Left lung (tissue), 10 donors: ENCODE data around the gene NUBP2. TPM values are rescaled to one million over a fixed set of nuclear protein-coding genes. Genes with fewer than 3 reads are reported as not detected.

Experiments
- ATAC-seq: fragments of 200-7000 bp; cut with Tn5 transposase; one replicate; pipeline ENCODE4 v1.9.1; 2020; ENCODE audit warnings: moderate library complexity
- DNase-seq, 4 donors: peaks; one replicate each; pipeline ENCODE4 v3.0.0-alpha.2; 2013 to 2020
- H3K27ac ChIP-seq, 2 donors: fragments of 200-600 bp; sonication (generic) in 1 of 2; one replicate each; pipeline versions ENCODE4 v1.5.0 to v1.8.0; 2020 to 2021
- H3K27me3 ChIP-seq, 2 donors: fragments of 200-600 bp; sonication (generic) in 1 of 2; one replicate each; pipeline versions ENCODE4 v1.5.0 to v1.8.0; 2020 to 2021
- H3K36me3 ChIP-seq, 2 donors: fragments of 200-600 bp; sonication (generic) in 1 of 2; one replicate each; pipeline versions ENCODE4 v1.5.0 to v1.8.0; 2020 to 2021
- H3K4me1 ChIP-seq, 2 donors: fragments of 200-600 bp; one replicate each; pipeline ENCODE4 v1.8.0; 2021
- H3K4me3 ChIP-seq, 2 donors: fragments of 200-600 bp; sonication (generic) in 1 of 2; one replicate each; pipeline versions ENCODE4 v1.5.0 to v1.8.0; 2020 to 2021; ENCODE audit warnings: mild to moderate bottlenecking in 1 of 2
- H3K9me3 ChIP-seq, 2 donors: fragments of 200-600 bp; sonication (generic) in 1 of 2; one replicate each; pipeline versions ENCODE4 v1.5.0 to v1.8.0; 2020 to 2021
- intact Hi-C, 2 donors: fragments of 100-400 bp; cut with DNase I; formaldehyde crosslinking; loops; one replicate each; pipeline versions ENCODE4 v1.11.2 to v1.14.2; 2022
- polyA plus RNA-seq, 6 donors: library from polyadenylated mRNA; unstranded; fragments of 120-200 nt; gene quantifications; one replicate each; pipeline ENCODE4 v1.2.1, GENCODE V29; 2013; ENCODE audit not compliant: insufficient read length in 6 of 6
- total RNA-seq, 2 donors: library from RNA; stranded (reverse); fragmentation: NEBNext Ultra II Directional; extraction: Animal tissue kit (Norgen Biotek cat#: 25700); gene quantifications; one replicate each; pipeline ENCODE4 v1.2.1, GENCODE V29; 2021
- TF ChIP-seq, protein P1 (sequence below), 2 donors: fragments of 200-600 bp; sonication (generic) in 1 of 2; IDR thresholded peaks; one replicate each; pipeline versions ENCODE4 v1.5.0 to v1.8.0; 2021; ENCODE audit warnings: antibody characterized with exemption in 2 of 2
- donor health status: DM: no; HTN: yes; CAD: no.
- donor health status: DM: no; HTN: no; CAD: no.

Gene NUBP2
- total and polyA plus RNA-seq, 8 donors = 32.6 to 56.4 (median 42.7) TPM

DNA sequence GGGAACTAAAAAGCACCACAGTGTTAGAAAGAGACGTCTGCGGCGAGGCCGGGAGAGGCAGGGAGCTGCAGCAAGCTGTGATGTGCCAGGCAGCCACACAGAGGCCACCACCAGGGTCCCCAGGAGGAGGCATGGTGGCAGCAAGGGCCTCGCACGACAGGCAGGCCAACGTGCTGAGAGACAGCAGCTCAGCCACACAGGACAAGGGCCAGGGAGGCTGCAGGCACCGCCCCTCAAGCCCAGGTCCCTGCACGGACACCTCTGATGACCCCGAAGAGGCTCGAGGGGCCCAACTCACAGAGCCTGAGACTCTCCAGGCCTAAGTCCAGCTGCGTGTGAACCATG lies 38.2 kb downstream of the NUBP2 start:
- no peak for DNase-seq
- Histone ChIP-seq H3K27ac (no peak overlapping the region), H3K9me3 (no peaks in the 10 kb centered on the region), H3K27me3 (no peaks in the 10 kb centered on the region), H3K36me3 (peaks cover 0 to 67% of the 10 kb centered on the region in 2 donors), H3K4me3 (no peak overlapping the region), H3K4me1 (peaks cover 5 to 17% of the 10 kb centered on the region in 2 donors)
- ATAC-seq = no peak
- TF ChIP-seq, protein P1, sequence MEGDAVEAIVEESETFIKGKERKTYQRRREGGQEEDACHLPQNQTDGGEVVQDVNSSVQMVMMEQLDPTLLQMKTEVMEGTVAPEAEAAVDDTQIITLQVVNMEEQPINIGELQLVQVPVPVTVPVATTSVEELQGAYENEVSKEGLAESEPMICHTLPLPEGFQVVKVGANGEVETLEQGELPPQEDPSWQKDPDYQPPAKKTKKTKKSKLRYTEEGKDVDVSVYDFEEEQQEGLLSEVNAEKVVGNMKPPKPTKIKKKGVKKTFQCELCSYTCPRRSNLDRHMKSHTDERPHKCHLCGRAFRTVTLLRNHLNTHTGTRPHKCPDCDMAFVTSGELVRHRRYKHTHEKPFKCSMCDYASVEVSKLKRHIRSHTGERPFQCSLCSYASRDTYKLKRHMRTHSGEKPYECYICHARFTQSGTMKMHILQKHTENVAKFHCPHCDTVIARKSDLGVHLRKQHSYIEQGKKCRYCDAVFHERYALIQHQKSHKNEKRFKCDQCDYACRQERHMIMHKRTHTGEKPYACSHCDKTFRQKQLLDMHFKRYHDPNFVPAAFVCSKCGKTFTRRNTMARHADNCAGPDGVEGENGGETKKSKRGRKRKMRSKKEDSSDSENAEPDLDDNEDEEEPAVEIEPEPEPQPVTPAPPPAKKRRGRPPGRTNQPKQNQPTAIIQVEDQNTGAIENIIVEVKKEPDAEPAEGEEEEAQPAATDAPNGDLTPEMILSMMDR (IDR thresholded peaks at IDR 0.05) = no peak
- intact Hi-C loops = no loop called here

DNA sequence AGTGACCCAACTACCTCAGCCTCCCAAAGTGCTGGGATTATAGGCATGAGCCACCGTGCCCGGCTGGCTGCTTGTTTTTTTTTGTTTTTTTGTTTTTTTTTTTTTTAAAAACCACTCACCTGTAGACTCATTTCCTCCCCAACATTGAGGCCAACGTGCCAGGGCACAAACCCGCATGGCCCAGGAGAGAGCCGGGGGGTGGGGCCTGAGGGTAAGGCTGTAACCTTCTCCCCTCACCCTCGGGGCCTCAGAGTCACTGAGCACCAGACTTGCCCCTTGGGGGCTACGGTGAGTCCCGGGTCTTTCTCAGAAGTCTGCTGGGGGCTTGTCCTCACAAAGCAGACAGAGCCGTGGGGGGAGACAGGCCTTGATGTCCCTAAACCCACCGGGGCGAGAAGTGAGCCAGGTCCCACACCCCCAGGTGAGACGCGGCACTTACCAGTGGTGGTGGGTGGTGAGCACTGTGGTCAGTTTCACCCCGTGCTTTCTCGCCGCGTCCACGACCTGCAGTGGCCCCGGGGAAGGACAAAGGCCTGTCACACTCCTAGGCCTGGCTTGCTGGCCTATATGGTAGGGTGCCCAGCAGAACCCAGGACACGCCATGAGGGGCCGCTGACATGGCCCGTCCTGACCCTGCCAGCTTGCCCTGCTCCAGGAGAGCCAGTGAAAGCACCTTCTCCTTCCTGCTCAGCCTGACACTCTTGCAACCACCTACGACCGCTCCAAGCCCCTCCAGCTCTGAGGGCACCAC lies 39.3 kb downstream of the NUBP2 start:
- H3K36me3 ChIP-seq = peaks cover 0 to 56% of the 10 kb centered on the region in 2 donors
- no peak for ATAC-seq
- intact Hi-C loops = no loop called here

DNA sequence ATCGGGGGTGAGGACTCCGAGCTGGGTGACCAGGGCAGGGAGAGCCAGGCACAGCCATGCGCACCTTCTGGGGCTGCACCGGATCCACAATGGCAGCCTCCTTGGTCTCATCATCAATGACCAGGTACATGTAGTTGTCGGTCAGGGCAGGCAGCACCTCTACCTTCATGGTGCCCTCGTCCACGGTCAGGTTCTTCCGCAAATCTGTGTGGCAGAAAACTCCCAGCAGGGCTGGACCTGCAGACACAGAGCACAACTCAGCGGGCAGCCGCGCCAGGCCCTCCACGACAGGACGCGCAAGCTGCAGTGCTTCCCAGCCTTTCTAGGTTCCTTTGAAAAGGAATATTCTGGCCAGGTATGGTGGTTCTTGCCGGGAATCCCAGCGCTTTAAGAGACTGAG lies 40.0 kb downstream of the NUBP2 start:
- DNase-seq (no peak), ATAC-seq (no peak)
- H3K36me3 ChIP-seq = peaks cover 0 to 48% of the 10 kb centered on the region in 2 donors
- no peaks in the 10 kb centered on the region for H3K9me3 ChIP-seq
- H3K4me3 ChIP-seq = no peak overlapping the region
- peaks cover 6 to 22% of the 10 kb centered on the region in 2 donors for H3K4me1 ChIP-seq
- TF ChIP-seq, protein P1 (IDR thresholded peaks at IDR 0.05) = no peak
- no peak overlapping the region for H3K27ac ChIP-seq
- intact Hi-C loops = no loop called here
- no peaks in the 10 kb centered on the region for H3K27me3 ChIP-seq

More for the DNA sequence above, 39.3 kb downstream of the NUBP2 start:
- no peak overlapping the region for H3K27ac ChIP-seq
- TF ChIP-seq, protein P1 (IDR thresholded peaks at IDR 0.05) = no peak
- DNase-seq = no peak
- H3K4me1 ChIP-seq = peaks cover 5 to 19% of the 10 kb centered on the region in 2 donors
- no peaks in the 10 kb centered on the region for H3K9me3 ChIP-seq
- no peaks in the 10 kb centered on the region for H3K27me3 ChIP-seq
- no peak overlapping the region for H3K4me3 ChIP-seq

DNA sequence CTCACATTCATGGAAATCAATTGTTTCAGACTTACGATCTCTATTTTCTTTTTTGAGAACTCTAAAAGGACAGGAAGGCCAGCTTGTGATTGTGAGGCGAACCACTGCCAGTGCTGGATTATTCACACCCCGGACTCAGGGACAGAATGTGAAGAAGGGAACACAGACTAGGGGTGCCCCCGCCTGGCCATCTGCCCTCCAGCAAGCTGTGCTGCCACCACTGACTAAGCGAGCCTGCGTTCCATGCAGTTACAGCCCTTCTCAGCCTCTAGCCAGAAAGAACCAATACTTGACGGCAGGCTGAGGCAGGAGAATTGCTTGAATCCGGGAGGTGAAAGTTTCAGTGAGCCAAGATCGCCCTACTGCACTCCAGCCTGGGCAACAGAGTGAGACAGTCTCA lies 41.1 kb downstream of the NUBP2 start:
- peak in 1 of 4 donors; percentile 47 for DNase-seq
- Histone ChIP-seq H3K9me3 (no peaks in the 10 kb centered on the region), H3K27ac (no peak overlapping the region), H3K4me1 (peaks cover 15 to 33% of the 10 kb centered on the region in 2 donors), H3K4me3 (no peak overlapping the region), H3K27me3 (no peaks in the 10 kb centered on the region), H3K36me3 (peaks cover 0 to 41% of the 10 kb centered on the region in 2 donors)
- ATAC-seq = no peak
- intact Hi-C loops = no loop called here
- TF ChIP-seq, protein P1 (IDR thresholded peaks at IDR 0.05) = no peak

DNA sequence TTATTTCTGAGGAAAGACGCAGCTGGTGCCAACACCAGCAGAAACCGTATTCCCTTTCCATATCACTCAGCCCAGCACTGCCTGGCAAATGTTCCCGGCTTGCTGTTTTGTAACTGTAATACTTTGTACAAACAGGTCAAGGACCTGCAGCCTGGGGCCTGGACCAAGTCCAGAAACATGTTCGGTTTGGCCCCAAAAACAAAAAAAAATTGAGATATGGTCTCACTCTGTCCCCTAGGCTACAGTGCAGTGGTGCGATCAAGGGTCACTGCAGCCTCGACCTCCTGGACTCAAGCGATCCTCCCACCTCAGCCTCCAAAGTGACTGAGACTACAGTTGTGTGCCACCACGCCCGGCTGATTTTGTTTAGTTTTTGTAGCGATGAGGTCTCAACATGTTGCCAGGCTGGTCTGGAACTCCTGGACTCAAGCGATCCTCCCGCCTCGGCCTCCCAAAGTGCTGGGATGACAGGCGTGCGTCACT lies 42.7 kb downstream of the NUBP2 start:
- Histone ChIP-seq H3K27ac (peak overlapping the region in 1 of 2 donors; percentile 91), H3K4me3 (peak overlapping the region; percentile 80 to 93), H3K27me3 (no peaks in the 10 kb centered on the region), H3K36me3 (peaks cover 0 to 25% of the 10 kb centered on the region in 2 donors), H3K9me3 (no peaks in the 10 kb centered on the region), H3K4me1 (peaks cover 20 to 49% of the 10 kb centered on the region in 2 donors)
- TF ChIP-seq, protein P1 (IDR thresholded peaks at IDR 0.05) = no peak
- ATAC-seq (no peak), DNase-seq (no peak)
- intact Hi-C loops = no loop called here
